VCaP (cell line): ENCODE results near the gene FBXO9.
"Not testable (repeated sequence)": the region's sequence is repeated elsewhere in the genome, so short reads cannot be mapped to it uniquely, and the experiment has no call there.

Source experiments
- H3K27ac ChIP-seq: fragments of 450-650 bp; 2 replicates; pipeline ENCODE4 v1.5.1; 2017
- TF ChIP-seq, protein P1 (sequence below): fragments of 450-650 bp; conservative IDR thresholded peaks from 2 replicates; pipeline ENCODE4 v1.5.1; 2017; ENCODE audit warnings: mild to moderate bottlenecking, moderate library complexity

The FBXO9 gene

DNA sequence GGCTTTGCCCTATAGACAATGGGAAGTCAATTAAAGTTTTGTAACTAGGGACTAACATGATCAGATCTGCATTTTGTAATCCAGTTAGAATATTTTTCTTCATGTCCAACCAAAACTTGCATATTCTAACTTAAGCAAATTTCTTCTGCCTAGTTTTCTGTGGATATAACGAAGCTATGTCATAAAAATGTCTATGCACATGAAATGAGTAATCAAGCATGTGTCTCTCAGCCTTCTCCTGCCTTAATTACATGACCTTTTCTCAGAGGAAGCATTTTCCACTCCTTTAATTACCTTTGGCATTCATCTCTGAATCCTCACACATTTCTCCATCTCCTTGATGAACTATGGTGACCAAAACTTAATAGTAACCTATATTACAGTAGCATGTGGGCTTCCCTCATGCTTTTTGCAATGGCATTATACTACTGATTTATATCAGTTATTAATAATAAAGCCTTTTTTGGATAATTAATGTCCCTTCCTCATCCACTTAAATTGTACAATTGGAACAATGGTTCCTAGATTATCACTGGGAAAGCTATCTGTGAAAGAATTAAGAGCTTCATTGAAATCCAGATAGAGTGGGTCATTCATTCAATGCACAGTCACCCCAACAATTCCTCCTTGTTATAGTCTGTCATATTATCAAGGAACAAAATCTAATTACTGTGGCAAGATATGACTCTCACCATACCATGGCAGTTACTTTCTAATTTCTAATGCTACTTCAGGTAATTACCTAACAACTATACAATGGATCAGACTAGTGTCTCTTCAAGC lies 19.1 kb upstream of the FBXO9 start:
- H3K27ac ChIP-seq, result no peak overlapping the region
- TF ChIP-seq, protein P1, sequence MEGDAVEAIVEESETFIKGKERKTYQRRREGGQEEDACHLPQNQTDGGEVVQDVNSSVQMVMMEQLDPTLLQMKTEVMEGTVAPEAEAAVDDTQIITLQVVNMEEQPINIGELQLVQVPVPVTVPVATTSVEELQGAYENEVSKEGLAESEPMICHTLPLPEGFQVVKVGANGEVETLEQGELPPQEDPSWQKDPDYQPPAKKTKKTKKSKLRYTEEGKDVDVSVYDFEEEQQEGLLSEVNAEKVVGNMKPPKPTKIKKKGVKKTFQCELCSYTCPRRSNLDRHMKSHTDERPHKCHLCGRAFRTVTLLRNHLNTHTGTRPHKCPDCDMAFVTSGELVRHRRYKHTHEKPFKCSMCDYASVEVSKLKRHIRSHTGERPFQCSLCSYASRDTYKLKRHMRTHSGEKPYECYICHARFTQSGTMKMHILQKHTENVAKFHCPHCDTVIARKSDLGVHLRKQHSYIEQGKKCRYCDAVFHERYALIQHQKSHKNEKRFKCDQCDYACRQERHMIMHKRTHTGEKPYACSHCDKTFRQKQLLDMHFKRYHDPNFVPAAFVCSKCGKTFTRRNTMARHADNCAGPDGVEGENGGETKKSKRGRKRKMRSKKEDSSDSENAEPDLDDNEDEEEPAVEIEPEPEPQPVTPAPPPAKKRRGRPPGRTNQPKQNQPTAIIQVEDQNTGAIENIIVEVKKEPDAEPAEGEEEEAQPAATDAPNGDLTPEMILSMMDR, result no peak

DNA sequence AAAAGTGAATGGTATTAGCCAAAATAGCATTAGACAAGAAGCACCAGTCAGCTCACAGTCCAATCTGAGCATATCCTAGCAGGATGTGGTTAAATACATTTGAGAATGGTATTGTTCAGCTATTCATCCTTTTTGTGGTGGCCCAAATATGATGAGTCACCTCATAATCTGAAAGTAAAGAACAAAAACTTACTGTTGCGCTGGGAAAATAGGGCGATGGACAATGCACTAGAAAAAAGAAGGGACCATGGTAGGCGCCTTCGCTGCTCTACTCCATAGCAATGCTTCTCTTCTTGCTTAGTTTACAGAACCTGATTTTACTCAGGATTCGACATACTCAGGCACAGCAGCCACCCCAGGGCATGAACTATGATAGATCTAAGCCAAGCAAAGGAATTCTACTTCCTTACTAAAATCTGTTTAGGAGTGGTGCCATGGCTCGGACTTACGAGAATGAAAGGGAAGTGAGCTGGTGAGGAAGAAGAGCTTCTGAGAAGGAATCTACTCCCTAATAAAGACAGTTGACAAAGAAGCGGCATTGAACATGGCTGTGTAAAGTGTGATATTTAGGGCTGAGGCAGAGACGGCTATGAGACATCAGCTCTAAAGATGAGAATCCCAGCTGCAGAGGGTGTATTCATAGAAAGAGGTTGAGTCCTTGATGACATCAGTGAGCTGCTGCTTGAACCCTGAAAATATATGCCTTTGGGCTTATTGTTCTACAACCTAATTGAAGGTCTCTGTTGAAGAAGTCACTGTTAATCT lies 16.6 kb upstream of the FBXO9 start:
- no peak overlapping the region for H3K27ac ChIP-seq
- TF ChIP-seq, protein P1, result no peak

DNA sequence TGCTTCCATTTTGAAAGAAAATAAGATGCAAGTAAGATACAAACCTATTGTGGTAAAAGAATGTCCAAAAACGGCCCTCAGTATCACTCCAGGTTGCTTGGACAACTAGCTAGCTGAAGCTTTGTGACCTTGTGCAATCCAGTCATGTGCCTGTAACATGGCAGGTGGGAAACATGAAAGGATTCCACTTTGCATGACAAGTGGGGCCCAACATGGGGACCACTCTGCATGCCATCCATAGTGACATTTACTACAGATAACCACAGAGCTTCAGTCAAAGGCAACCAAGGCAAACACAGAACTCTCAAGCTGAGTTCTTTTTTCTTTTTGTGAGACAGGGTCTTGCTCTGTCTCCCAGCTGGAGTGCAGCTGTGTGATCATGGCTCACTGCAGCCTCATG lies 15.8 kb upstream of the FBXO9 start:
- TF ChIP-seq, protein P1, result no peak
- no peak overlapping the region for H3K27ac ChIP-seq

DNA sequence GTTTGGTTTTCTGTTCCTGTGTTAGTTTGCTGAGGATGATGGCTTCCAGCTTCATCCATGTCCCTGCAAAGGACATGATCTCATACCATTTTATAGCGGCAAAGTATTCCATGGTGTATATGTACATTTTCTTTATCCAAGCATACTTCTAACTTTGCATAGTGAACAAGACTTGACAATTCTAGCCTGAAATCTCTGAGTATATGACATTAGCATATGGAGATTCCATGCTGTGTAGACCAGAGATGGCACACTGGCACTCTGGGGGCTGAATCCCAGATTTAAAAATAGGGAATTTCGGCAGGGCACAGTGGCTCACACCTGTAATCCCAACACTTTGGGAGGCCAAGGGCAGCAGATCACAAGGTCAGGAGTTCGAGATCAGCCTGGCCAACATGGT lies 13.1 kb upstream of the FBXO9 start:
- not testable (repeated sequence) for H3K27ac ChIP-seq

GRCh38 chr6:53054532-53054931 lies 10.7 kb upstream of the FBXO9 start:
- TF ChIP-seq, protein P1, result no peak
- H3K27ac ChIP-seq, result no peak overlapping the region

DNA sequence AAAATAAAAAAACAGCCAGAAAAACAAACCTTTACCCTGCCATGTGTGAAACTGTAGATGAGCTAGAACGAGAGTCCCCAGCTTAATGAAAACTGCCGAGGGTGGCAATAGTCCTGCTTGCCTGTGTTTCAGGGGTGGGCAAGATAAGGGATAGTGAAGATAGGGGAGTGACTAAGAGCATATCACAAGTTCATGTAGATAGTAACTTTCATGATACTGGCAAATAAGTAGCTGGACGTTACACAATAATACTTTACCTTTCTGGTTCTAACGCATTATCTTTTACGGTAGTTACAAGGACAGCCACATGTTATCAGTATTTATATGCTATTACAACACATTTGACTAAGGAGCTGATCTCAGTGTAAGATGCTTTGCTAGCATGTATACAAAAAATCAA lies 9.3 kb upstream of the FBXO9 start:
- TF ChIP-seq, protein P1, result no peak
- H3K27ac ChIP-seq, result peak overlapping the region; percentile 65

DNA sequence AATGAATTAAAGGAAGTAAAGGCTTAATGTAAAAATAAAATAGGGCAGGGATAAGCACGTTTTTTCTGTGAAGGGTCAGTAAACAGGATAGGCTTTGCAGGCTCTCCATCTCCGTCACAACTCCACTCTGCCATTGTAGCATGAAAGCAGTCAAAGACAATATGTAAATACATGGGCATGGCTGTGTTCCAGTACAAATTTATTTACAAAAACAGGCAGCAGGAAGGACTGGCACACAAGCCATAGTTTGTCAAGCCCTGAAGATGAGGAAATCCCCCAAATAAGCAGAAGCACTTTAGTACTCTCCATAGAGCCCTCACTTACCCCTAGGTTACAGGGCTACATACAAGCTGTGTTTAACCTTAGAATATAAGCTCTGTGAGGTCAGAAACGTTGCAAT lies 8.9 kb upstream of the FBXO9 start:
- peak overlapping the region; percentile 65 for H3K27ac ChIP-seq
- TF ChIP-seq, protein P1, result no peak
